Neutrophil (primary cell): ENCODE measurements around the gene ADAMTS17.

Experiments used
- H3K27ac ChIP-seq: fragments of 200-600 bp; sonication (generic); 2 replicates; pipeline ENCODE4 v1.5.1; 2016; ENCODE audit warnings: mild to moderate bottlenecking, moderate library complexity
- H3K27me3 ChIP-seq: fragments of 200-600 bp; sonication (generic); 2 replicates; pipeline ENCODE4 v1.6.0; 2016; ENCODE audit warnings: mild to moderate bottlenecking
- H3K36me3 ChIP-seq: fragments of 200-600 bp; sonication (generic); 2 replicates; pipeline ENCODE4 v1.5.1; 2017
- H3K4me1 ChIP-seq, 2 experiments: fragments of 200-600 bp in 1 of 2; sonication (generic) in 1 of 2; 1 replicate in 1 of 2; 2 replicates in 1 of 2; pipeline versions ENCODE4 v1.5.1 to v1.6.1; 2013 to 2016; ENCODE audit warnings: low read depth in 1 of 2, low read length in 1 of 2, mild to moderate bottlenecking in 1 of 2, moderate library complexity in 1 of 2; ENCODE audit not compliant: control insufficient read depth in 1 of 2, insufficient read depth in 1 of 2
- H3K4me3 ChIP-seq, 2 experiments: fragments of 200-600 bp in 1 of 2; sonication (generic) in 1 of 2; 1 replicate in 1 of 2; 2 replicates in 1 of 2; pipeline ENCODE4 v1.5.1; 2013 to 2016; ENCODE audit warnings: low read depth in 1 of 2, low read length in 1 of 2, mild to moderate bottlenecking in 1 of 2, moderate library complexity in 1 of 2
- H3K9me3 ChIP-seq: fragments of 200-600 bp; sonication (generic); 2 replicates; pipeline ENCODE4 v1.5.1; 2016
- CTCF ChIP-seq: fragments of 200-600 bp; sonication (generic); IDR thresholded peaks from 2 replicates; pipeline ENCODE4 v1.5.1; 2016; ENCODE audit warnings: antibody characterized with exemption

ADAMTS17 gene

GRCh38 chr15:99963976-99964375, 377.8 kb downstream of the ADAMTS17 start:
- H3K27ac ChIP-seq: no peak overlapping the region
- TF ChIP-seq CTCF: no peak
- H3K36me3 ChIP-seq: no peaks in the 10 kb centered on the region

GRCh38 chr15:99963096-99963825, 378.5 kb downstream of the ADAMTS17 start:
- no peaks in the 10 kb centered on the region for H3K4me1 ChIP-seq
- no peak overlapping the region for H3K4me3 ChIP-seq
- H3K9me3 ChIP-seq: no peaks in the 10 kb centered on the region
- no peaks in the 10 kb centered on the region for H3K27me3 ChIP-seq
- H3K36me3 ChIP-seq: no peaks in the 10 kb centered on the region
- H3K27ac ChIP-seq: no peak overlapping the region
- TF ChIP-seq CTCF: no peak

More at GRCh38 chr15:99963976-99964375, 377.8 kb downstream of the ADAMTS17 start:
- H3K4me1 ChIP-seq: no peaks in the 10 kb centered on the region
- no peaks in the 10 kb centered on the region for H3K9me3 ChIP-seq
- no peak overlapping the region for H3K4me3 ChIP-seq
- no peaks in the 10 kb centered on the region for H3K27me3 ChIP-seq

- Histone ChIP-seq H3K4me1 (no peaks in the 10 kb centered on the region), H3K9me3 (no peaks in the 10 kb centered on the region), H3K27me3 (no peaks in the 10 kb centered on the region), H3K4me3 (no peak overlapping the region), H3K36me3 (no peaks in the 10 kb centered on the region), H3K27ac (no peak overlapping the region)
- TF ChIP-seq CTCF: no peak
These were observed 379.7 kb downstream of the ADAMTS17 start for GRCh38 chr15:99962006-99962561.

GRCh38 chr15:99961011-99961441, 380.7 kb downstream of the ADAMTS17 start:
- H3K36me3 ChIP-seq: no peaks in the 10 kb centered on the region
- H3K27ac ChIP-seq: no peak overlapping the region
- no peaks in the 10 kb centered on the region for H3K4me1 ChIP-seq
- no peaks in the 10 kb centered on the region for H3K9me3 ChIP-seq
- TF ChIP-seq CTCF: no peak
- H3K27me3 ChIP-seq: no peaks in the 10 kb centered on the region
- H3K4me3 ChIP-seq: no peak overlapping the region

- no peak for TF ChIP-seq CTCF
- no peaks in the 10 kb centered on the region for H3K27me3 ChIP-seq
- no peaks in the 10 kb centered on the region for H3K4me1 ChIP-seq
- no peaks in the 10 kb centered on the region for H3K36me3 ChIP-seq
- H3K9me3 ChIP-seq: no peaks in the 10 kb centered on the region
- no peak overlapping the region for H3K27ac ChIP-seq
- H3K4me3 ChIP-seq: no peak overlapping the region
These were observed 382.4 kb downstream of the ADAMTS17 start for GRCh38 chr15:99959326-99959725.
